Measurements from ENCODE around the gene CDK10.

GRCh38 chr16:89720813-89721545 is 34.5 kb downstream of the CDK10 start, which contains the start of the genes VPS9D1 and ZNF276:
- TF ChIP-seq CTCF (IDR thresholded peaks at IDR 0.05): peak in 1 of 5 experiments; percentile 12
- peak; percentile 31 to 38 for TF ChIP-seq POLR2A (IDR thresholded peaks at IDR 0.05)

Data from tibial nerve (tissue), 3 donors.